ENCODE measurements around the gene OR10J5.
"Not testable (repeated sequence)": the region's sequence is repeated elsewhere in the genome, so short reads cannot be mapped to it uniquely, and the experiment has no call there.

OR10J5 gene, protein sequence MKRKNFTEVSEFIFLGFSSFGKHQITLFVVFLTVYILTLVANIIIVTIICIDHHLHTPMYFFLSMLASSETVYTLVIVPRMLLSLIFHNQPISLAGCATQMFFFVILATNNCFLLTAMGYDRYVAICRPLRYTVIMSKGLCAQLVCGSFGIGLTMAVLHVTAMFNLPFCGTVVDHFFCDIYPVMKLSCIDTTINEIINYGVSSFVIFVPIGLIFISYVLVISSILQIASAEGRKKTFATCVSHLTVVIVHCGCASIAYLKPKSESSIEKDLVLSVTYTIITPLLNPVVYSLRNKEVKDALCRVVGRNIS

DNA sequence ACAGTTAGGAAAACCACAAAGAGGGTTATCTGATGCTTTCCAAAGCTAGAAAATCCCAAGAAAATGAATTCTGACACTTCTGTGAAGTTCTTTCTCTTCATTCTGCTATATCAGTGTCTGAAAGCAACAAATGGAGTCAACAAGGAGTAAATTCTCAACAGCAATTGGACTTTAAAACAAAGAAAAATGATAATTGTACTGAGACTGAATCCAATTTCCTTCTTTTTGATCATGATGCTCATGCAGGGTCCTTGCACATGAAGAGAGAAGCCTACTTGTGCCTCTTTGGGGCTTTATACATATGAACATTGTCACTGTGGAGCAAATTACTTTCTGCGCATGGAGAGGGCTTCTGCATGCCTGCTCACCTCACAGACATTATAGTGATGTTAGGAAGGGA is at the start of gene OR10J5:
Gene OR10J5, minus strand, starts transcription at position 101 of the 400 bp plus-strand sequence. Its CDS starts 0 bp downstream, at position 101.
- DNase-seq, result no peak

DNA sequence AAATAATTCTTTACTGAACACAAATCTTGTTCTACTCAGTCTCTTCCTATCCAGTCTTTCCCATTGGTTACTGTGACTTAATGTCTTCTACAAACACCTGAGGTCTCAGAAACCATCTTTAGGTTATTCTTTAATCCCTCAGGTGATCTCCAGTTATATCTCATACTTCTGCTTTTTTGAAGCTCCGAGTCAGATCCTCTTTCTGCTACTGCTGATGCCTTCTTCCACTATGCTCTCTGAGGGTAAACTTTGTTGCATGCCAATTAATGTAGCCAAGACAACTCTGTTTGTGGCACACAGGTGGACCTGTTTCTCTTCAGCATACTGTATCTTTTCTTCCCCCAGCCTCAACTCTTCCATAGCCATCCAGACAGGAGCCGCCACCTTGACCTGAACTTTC is 48.7 kb upstream of the OR10J5 start:
- DNase-seq, result no peak

DNA sequence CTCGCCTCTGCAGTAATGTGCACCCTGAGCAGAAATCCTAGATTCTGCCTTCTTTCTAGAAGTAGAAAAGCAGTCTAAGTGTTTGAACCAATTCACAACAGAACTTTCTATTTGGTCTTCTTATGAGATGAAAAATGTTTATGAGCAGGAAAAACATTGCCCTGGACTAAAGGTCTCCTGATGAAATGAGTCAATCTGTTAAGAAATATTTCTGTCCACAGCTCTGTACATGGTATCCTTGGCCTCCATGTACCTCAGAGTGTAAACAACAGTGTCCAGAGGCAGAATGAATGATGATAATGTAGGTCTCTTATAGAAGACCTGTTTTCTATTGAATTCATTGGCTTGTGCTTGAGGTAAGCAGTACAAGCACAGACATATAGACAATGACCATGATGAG is 45.6 kb upstream of the OR10J5 start:
- DNase-seq, result no peak

DNA sequence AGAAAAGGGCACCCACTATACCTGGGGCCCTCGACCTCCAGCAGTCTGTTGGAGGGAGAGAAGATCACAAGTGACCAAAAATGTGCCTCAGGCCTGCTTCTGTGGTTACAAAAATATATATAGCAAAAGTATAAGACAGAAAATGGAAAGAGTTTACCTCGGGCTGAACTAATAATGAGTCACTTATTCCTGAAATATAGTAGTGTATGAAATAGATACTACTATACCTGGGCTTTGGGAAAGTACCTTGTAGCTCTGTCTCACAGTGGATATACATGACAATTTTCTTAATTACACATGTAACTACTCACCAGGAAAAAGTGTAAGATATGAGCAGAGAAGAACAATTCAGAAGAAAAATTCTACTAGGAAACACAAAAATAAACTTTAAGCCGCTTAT is 44.5 kb upstream of the OR10J5 start:
- no peak for DNase-seq

DNA sequence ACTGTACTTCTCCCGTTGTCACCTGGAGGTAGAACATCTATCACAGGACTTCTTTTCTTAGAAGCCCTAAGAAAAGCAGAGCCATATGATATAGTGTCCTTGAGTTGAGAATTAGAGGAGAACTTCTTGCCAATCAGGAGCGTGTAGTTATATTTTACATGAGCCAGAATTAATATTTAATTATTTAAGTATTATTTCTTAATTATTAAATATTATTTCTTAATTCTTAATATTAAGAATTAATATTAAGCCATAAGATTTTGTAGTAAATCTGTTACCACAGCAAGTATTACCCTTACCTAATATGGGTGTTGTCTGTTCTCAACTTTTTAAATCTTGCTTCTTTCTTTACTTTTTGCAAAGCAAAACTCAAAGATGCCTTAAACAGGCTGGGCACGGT is 41.6 kb upstream of the OR10J5 start:
- DNase-seq, result no peak

DNA sequence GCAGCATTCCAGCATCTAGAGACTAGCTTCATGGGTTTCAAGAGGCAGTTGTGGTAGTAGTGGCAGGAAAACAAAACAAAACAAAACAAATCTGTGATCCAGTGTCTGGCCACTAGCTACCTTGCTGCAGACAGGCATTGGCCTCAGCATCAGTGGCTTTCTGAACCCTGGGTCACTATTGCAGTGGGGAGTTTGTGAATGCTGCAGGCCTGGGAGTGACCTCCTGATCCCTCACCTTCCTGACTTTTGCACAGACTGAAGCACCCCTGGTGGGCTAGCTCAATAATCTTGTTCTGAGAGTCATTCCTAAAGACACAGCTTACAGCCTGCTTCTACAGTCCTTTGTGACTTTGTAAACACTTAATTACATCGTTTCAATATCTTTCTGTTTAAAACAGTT is 26.9 kb upstream of the OR10J5 start:
- no peak for DNase-seq

DNA sequence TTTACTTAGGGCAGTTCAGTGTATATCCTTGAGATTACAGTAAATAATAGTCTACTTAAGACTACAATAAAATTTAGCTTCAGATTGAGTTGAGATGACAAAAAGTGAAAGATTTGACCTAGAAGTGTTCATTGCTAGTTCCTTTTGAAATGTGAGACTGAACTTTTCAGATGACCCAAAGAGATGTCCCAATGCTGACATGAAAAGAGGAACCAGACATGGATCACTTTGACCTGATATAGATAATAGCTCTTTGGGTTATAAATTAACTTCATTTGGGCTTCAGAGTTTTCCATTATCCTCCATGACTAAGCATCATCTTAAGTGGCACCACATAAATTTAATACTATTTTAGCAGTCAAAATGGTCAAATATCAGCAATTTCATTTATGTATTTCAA is 25.7 kb upstream of the OR10J5 start:
- no peak for DNase-seq

DNA sequence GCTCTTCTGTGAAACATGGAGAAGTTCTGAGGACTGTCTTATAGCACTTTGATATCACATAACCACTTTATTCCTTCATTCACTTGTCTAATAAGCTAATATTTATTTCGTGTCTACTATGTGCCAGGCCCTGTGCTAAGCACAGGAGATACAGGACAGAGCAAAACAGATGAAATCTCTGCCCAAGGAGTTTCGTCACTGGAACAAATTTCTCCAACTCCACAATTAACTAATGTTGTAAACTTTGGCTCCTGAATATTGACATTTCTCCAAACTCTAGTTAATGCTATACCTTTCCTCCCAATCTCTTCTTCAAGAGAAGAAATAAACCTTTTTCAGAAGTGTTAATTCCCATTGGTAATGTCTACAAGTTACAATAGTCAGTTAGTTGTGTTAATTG is 24.8 kb upstream of the OR10J5 start:
- no peak for DNase-seq

DNA sequence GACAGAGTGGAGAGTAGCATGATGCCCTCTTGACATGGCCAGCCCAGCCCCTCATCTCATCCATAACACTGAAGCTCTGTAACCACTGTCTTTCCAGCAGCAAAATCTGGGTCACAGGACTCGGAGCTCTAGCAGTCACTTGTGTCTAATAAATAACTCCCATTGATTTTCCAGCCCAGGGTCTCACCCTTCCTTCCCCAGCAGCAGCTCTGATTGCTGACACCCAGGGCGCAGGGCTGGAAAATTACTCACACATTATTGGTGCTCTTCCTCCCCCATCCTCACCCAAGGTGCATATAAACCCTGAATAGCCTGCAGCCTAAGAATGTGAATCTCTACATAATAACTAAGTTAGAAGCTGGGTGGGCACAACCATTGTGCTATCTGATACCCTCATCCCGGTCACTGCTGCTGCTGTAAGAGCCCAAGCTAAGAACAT is 21.1 kb upstream of the OR10J5 start:
- no peak for DNase-seq

DNA sequence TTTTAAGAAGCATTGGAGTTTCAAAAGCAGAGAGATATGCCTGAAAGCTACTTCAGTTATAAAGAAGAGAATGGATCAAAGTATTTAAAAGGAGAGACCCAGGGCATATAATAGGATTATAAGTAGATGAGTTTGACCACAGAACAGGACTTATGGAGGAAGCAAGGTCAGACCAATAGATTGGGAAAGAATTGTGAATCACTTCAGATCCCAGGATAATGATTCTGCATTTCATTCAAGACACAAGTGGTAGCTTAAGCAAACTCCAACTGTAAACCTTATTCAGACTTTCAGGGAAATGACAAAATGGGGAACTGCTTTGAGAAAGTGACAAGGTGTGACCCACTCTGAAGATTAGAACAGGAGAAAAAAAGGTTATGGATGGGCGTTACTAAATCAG is 18.9 kb upstream of the OR10J5 start:
- DNase-seq, result no peak

DNA sequence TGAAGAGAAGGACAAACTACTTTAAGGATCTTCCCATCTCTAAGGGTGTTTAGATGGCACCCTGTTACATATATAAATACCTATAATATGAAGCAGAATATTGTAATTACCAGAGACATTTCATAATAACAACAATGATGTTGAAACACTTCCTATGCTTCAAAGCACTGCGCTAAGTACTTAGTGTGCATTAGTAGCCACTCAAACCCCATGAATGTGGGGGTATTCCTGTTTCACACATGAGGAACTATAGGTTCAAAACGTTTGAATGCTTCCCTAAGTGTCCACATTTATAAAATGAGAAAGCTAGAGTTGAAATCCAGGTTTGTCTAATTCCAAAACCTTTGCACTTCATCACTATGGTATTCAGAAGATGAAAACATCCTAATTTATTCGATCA is 18.5 kb upstream of the OR10J5 start:
- DNase-seq, result no peak

DNA sequence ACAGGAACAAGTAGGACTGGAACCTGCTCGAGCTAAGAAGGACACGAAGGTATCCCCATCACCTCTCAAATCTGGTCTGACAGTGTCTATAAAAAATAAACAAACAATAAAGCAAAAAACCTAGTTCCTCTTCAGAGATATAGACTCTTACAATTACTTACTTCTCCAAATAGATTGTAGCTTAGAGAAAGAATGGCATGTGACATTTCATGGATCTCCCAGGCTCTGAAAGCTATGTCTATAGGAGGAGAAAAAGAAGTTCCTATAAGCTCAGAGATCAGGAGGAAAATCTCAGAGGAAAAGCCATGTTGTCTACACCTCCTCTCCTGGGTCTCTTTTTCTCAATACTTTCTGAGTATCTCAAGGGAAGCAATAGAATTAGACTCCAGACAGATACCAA is 12.3 kb upstream of the OR10J5 start:
- no peak for DNase-seq

DNA sequence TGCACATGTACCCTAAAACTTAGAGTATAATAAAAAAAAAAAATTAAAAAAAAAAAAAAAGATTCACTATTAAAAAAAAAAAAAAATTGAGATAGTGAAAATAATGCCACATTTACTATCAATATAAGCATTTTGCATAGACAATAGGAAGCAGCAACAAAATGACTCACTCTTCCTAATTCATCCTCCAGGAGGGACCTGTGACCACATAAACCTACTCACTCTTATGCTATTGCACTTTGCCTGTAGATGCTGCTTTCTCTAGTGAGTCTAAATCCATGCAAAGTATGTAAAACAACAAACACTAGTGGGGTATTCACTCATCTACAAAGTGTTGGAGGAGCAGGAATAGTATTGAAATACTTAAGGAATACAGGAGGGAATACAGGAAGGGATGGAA is 2.9 kb downstream of the OR10J5 start:
- DNase-seq, result no peak

DNA sequence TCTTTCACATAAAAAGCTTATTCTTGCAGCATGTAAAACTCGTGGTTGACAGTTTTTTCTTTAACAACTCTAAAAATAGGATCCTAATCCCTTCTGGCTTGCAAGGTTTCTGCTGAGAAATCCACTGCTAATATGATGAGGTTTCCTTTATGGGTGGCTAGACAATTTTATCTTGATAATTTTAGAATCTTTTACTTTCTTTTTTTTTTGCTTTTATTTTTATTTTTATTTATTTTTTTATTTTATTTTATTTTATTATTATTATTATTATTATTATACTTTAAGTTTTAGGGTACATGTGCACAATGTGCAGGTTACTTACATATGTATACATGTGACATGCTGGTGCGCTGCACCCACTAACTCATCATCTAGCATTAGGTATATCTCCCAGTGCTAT is 11.0 kb downstream of the OR10J5 start:
- not testable (repeated sequence) for DNase-seq

DNA sequence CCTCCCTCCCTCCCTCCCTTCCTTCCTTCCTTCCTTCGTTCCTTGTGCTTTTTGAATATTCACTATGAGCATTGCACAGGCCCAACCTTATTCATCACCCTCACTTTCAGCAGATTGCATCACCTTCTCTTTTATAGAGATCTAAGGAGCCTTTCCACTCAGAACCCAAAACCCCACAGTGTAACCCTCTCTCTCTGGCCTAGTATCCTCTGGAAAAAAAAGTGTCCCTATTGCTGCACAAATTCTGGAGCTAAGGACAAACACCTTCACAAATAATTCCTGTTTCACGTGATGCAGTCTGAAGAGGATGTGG is 25.6 kb downstream of the OR10J5 start:
- DNase-seq, result no peak

DNA sequence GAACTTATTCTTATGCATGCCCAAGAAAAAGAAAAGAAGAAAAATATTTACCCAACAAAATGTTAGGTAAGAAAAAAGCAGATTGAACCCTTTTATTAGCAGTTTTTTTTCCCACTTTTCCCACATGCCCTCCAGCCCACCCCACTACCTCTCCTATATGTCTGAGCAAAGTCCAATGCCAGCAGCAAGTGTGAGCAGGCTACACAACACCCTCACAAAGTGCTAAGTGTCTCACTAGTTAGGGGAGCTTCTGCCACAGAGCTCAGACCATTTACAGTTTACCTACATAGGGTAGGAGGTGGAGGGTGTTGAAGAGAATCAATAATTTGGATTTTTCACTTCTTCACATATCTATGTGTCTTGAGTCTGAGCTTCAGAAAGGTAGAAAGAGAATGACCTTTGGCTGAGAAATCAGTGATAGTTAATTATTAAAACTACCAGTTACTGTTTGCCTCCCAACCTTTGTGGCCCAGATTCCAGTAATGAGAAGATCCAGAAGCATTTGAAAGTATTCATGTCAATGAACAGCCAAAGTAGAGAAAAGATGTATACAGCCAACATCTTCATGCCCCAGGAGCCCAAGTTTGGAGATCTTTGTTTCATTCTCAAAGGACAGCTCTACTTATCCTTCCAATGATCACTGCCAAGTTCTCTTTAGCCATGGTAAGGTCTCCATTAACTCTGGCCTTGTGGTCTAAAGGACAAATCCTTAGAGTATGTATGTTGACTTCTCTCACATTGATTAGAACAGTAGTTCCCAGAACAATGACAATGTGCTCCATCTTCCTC is 26.2 kb downstream of the OR10J5 start:
- DNase-seq, result no peak

DNA sequence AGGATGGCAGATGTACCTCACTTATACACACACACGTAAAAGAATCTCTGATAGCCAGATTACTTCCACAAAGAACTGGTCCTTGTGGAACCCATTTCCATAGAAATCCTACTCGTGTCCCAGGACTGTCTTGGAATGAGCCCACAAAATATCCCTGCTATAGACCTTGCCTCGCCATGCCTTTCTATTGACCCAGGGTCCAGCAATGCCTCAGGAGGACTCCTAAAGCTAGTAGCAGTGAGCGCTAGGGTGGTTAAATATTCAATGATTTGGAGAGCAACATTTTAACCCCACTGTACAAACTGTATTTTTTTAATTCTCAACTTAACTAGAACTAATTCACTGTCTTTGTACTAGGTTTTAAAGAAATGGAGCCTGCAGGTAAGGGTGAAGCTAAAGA is 26.9 kb downstream of the OR10J5 start:
- DNase-seq, result no peak

DNA sequence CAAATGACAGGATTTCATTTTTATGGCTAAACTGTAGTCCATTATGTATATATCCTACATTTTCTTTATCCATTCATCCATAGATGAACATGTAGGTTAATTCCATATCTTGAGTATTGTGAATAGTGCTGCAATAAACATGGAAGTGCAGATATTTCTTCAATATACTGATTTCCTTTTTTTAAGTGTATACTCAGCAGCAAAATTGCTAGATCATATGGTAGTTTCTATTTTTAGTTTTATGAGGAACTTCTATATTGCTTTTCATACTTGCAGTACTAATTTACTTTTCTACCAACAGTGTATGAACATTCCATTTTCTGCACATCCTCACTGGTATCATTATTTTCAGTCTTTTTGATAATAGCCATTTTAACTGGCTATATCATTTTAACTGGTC is 30.1 kb downstream of the OR10J5 start:
- no peak for DNase-seq

DNA sequence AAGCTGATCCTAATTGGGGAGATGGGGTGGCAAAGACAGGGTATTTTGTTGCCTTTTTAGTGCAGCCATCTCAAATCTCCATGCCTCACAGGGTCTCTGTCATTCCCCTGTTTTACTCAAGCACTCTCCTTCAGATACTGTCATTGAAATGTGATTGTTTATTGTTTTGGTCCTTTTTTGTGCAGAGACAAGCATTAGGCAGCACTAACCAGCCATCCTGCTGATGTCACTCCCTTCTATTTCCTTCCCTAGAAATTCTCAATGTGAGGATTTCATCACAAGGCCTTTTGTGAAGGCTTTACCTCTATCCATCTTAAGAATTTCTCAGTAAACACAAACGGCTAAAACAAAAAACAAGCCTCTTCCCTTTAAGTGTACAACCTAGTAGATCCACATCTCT is 34.7 kb downstream of the OR10J5 start:
- DNase-seq, result no peak

DNA sequence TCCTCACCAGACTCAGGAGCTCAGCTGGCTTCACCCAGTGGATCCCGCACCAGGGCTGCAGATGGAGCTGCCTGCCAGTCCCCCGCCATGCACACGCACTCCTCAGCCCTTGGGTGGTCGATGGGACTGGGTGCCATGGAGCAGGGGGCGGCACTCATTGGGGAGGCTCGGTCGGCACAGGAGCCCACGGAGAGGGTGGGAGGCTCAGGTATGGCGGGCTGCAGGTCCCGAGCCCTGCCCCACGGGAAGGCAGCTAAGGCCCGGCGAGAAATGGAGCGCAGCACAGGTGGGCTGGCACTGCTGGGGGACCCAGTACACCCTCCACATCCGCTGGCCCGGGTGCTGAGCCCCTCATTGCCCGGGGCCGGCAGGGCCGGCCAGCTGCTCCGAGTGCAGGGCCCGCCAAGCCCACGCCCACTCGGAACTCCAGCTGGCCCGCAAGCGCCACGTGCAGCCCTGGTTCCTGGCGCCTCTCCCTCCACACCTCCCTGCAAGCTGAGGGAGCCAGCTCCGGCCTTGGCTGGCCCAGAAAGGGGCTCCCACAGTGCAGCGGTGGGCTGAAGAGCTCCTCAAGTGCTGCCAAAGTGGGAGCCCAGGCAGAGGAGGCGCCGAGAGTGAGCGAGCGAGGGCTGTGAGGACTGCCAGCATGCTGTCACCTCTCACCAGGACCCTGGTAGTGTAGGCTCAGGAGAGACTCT is 41.1 kb downstream of the OR10J5 start:
- not testable (repeated sequence) for DNase-seq

DNA sequence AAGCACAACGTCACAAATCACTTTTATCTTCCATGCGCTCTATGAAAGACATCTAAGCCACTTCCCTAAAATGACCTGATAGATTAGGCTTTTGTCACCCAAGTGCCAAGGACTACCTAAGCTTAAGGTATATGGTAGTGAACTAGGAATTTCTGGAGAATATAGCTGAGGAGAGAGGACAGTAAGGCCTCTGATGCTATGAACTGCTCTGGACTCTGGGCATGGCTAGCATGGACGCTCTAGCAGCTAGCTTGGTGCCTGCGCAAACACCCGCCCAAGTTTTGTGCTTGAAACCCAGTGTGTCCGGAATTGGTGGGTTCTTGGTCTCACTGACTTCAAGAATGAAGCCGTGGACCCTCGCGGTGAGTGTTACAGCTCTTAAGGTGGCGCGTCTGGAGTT is 42.5 kb downstream of the OR10J5 start:
- no peak for DNase-seq

DNA sequence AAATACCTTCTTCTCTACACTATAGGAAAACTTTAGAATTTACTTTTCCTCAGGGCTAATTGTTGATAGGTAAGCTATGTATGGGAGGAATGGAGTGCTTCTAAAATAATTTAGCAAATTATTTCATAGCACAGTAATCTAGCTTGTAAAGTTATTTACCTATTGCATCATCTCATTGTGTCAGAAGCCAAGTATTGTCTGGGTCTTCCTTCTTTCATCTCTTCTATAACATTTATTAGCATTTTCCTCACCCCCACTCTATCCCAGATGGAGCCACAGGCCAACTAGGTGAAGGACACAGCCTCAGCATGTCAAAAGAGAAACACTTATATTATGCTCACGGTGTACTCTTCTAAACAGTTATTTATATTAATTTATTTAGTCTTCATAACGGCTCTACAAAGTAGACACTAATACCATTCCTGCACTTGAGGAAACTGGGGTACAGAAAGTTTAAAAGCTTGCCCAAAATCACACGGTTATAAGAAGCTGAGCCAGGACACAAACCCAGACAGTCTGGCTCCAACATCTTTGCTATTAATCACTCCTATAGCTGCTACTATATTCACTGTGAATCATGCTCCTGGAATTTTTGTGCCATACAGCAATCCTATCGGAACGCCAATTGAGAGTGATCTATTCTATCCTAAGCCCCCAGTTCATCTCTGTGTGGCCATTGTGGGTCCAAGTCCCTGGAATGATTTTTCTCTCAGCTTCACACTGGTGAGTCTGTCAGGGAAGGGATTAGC is 43.1 kb downstream of the OR10J5 start:
- no peak for DNase-seq
